K562 (cell line): ENCODE results near the gene SNAPC2. TPM values are rescaled to one million over a fixed set of nuclear protein-coding genes. Genes with fewer than 3 reads are reported as not detected.

Experiments used
- CC2D1A ChIP-seq: fragments of 450-650 bp; IDR thresholded peaks from 2 replicates; pipeline ENCODE4 v1.6.1; 2017; ENCODE audit warnings: mild to moderate bottlenecking
- CCNT2 ChIP-seq: IDR thresholded peaks from 2 replicates; pipeline ENCODE4 v1.6.1; 2011; ENCODE audit warnings: borderline replicate concordance, low read depth, mild to moderate bottlenecking, moderate library complexity, mixed read lengths, low read length; ENCODE audit not compliant: insufficient read length; ENCODE audit errors: extremely low read depth
- HNRNPL ChIP-seq: fragments of 200-400 bp; formaldehyde crosslinking; IDR thresholded peaks from 2 replicates; pipeline ENCODE4 v1.6.1; 2017; ENCODE audit warnings: low read depth, mild to moderate bottlenecking, low read length
- NFYB ChIP-seq: IDR thresholded peaks from 2 replicates; pipeline ENCODE4 v1.6.1; 2011; ENCODE audit warnings: mild to moderate bottlenecking, moderate library complexity; ENCODE audit not compliant: insufficient read length; ENCODE audit errors: extremely low read depth
- PHF21A ChIP-seq: fragments of 450-650 bp; IDR thresholded peaks from 2 replicates; pipeline ENCODE4 v1.6.1; 2017; ENCODE audit warnings: low read depth, borderline replicate concordance
- PHF8 ChIP-seq: fragments of 200-600 bp; sonication (generic); IDR thresholded peaks from 2 replicates; pipeline ENCODE4 v1.6.1; 2012; ENCODE audit warnings: mixed run types, mild to moderate bottlenecking, inconsistent platforms, low read length, moderate library complexity, borderline replicate concordance
- SP2 ChIP-seq: IDR thresholded peaks from 2 replicates; pipeline ENCODE4 v1.6.1; 2011; ENCODE audit warnings: mild to moderate bottlenecking, low read depth, low read length, moderate library complexity; ENCODE audit not compliant: poor library complexity, severe bottlenecking; ENCODE audit errors: extremely low read depth
- ZFX ChIP-seq: sonication (generic); formaldehyde crosslinking; IDR thresholded peaks from 2 replicates; pipeline ENCODE4 v1.8.0; 2022; ENCODE audit warnings: mild to moderate bottlenecking, missing genetic modification reagents, moderate library complexity
- ZNF224 ChIP-seq: sonication (generic); formaldehyde crosslinking; IDR thresholded peaks from 2 replicates; pipeline ENCODE4 v1.8.0; 2022; ENCODE audit warnings: mild to moderate bottlenecking, missing genetic modification reagents
- polyA plus RNA-seq, 8 experiments: library from polyadenylated mRNA; depleted of rRNA in 4 of 8; stranded (reverse) in 5 of 8; unstranded in 3 of 8; fragments of >200 nt; fragmentation: Nextera tagmentation in 2 of 8; fragmentation: Illumina TruSeq in 1 of 8; extraction: Ambion mirVana in 2 of 8; extraction: Trizol in 1 of 8; gene quantifications; 2 replicates each; pipeline versions ENCODE4 v1.2.1 to v1.2.3, GENCODE V29; 2011 to 2014; ENCODE audit warnings: inconsistent platforms in 1 of 8, missing spikeins in 1 of 8
- total RNA-seq, 7 experiments: library from RNA; depleted of rRNA in 6 of 7; stranded (reverse); fragments of >200 nt in 6 of 7; fragmentation: Illumina TruSeq in 2 of 7; extraction: Trizol in 2 of 7; gene quantifications; 2 replicates each; pipeline versions ENCODE4 v1.2.1 to v1.2.3, GENCODE V29; 2011 to 2021; ENCODE audit warnings: low replicate concordance in 1 of 7
- TF ChIP-seq, protein P1 (sequence below): sonication (generic); formaldehyde crosslinking; IDR thresholded peaks from 2 replicates; pipeline ENCODE4 v1.8.0; 2022; ENCODE audit warnings: mild to moderate bottlenecking, missing genetic modification reagents
- TF ChIP-seq, protein P2 (sequence below): fragments of 450-650 bp; IDR thresholded peaks from 2 replicates; pipeline ENCODE4 v1.6.1; 2016; ENCODE audit warnings: missing biosample characterization, missing genetic modification characterization
- TF ChIP-seq, protein P3 (sequence below): IDR thresholded peaks from 3 replicates; pipeline ENCODE4 v1.6.1; 2011; ENCODE audit warnings: borderline replicate concordance, mild to moderate bottlenecking; ENCODE audit not compliant: insufficient read length, insufficient read depth
- TF ChIP-seq, protein P4 (sequence below): sonication (generic); formaldehyde crosslinking; IDR thresholded peaks from 2 replicates; pipeline ENCODE4 v1.8.0; 2022; ENCODE audit warnings: missing genetic modification reagents, mild to moderate bottlenecking, moderate library complexity, borderline replicate concordance
- TF ChIP-seq, protein P5 (sequence below), 2 experiments: IDR thresholded peaks; 2 replicates each; pipeline ENCODE4 v1.6.1; 2011; ENCODE audit warnings: borderline replicate concordance in 1 of 2, control low read depth in 1 of 2, low read depth in 1 of 2, low read length in 1 of 2, mild to moderate bottlenecking in 1 of 2, mixed read lengths in 1 of 2, moderate library complexity in 1 of 2; ENCODE audit not compliant: insufficient read depth in 1 of 2, insufficient read length in 1 of 2, poor library complexity in 1 of 2, severe bottlenecking in 1 of 2; ENCODE audit errors: extremely low read depth in 1 of 2
- TF ChIP-seq, protein P6 (sequence below): fragments of 250-450 bp; sonication (Bioruptor Pico); IDR thresholded peaks from 2 replicates; pipeline ENCODE4 v1.8.0; 2022; ENCODE audit warnings: moderate library complexity, mild to moderate bottlenecking, inconsistent platforms

The SNAPC2 gene
- total and polyA plus RNA-seq, 9 of the 15 experiments (the other 6 are each of a cell fraction or from before 2014, with no cell fraction given): 0.59 to 45.1 (median 15.3) TPM

DNA sequence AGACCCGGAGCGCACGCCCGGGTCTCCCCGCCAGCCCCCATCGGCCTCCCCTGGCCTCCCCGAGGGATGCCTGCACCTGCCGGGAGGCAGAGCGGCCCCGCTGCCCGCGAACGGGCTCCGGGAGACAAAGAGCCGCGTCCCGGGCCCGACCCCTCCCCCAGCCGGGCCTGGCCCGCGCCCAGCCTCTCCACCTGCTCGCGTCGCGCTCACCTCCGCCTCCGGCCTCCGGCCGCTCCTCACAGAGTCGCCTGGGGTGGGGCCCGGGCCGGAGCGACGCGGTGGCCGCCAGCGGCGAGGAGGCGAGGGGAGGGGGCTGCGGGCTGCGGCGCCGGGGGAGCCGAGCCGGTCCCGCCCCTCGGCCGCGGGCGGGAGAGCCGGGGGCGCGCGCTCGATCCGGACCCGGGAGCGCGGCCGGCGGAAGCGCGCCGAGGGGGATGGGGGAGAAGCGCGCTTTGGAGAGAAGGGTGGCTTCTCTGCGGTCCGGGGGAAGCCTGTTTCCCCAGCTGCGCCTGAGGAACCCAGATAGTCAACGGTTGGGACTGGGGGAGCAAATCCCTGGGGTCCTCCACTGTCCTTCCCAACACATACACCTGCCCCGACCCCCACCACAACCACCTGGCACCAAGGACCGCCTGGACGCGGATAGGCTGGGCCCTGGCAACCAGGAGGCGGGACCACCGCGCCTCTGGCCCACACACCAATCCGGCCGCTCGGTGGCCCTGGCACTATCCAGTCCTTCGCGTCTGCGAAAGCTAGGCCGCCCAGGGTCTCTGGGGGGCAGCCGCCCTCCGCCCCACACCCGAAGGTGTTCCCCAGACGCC lies 45.9 kb upstream of the SNAPC2 start, which contains the start of gene PRR36 (continued):
- TF ChIP-seq, protein P1, sequence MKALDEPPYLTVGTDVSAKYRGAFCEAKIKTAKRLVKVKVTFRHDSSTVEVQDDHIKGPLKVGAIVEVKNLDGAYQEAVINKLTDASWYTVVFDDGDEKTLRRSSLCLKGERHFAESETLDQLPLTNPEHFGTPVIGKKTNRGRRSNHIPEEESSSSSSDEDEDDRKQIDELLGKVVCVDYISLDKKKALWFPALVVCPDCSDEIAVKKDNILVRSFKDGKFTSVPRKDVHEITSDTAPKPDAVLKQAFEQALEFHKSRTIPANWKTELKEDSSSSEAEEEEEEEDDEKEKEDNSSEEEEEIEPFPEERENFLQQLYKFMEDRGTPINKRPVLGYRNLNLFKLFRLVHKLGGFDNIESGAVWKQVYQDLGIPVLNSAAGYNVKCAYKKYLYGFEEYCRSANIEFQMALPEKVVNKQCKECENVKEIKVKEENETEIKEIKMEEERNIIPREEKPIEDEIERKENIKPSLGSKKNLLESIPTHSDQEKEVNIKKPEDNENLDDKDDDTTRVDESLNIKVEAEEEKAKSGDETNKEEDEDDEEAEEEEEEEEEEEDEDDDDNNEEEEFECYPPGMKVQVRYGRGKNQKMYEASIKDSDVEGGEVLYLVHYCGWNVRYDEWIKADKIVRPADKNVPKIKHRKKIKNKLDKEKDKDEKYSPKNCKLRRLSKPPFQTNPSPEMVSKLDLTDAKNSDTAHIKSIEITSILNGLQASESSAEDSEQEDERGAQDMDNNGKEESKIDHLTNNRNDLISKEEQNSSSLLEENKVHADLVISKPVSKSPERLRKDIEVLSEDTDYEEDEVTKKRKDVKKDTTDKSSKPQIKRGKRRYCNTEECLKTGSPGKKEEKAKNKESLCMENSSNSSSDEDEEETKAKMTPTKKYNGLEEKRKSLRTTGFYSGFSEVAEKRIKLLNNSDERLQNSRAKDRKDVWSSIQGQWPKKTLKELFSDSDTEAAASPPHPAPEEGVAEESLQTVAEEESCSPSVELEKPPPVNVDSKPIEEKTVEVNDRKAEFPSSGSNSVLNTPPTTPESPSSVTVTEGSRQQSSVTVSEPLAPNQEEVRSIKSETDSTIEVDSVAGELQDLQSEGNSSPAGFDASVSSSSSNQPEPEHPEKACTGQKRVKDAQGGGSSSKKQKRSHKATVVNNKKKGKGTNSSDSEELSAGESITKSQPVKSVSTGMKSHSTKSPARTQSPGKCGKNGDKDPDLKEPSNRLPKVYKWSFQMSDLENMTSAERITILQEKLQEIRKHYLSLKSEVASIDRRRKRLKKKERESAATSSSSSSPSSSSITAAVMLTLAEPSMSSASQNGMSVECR (CRISPR knock-in tag): no peak
- TF ChIP-seq, protein P2, sequence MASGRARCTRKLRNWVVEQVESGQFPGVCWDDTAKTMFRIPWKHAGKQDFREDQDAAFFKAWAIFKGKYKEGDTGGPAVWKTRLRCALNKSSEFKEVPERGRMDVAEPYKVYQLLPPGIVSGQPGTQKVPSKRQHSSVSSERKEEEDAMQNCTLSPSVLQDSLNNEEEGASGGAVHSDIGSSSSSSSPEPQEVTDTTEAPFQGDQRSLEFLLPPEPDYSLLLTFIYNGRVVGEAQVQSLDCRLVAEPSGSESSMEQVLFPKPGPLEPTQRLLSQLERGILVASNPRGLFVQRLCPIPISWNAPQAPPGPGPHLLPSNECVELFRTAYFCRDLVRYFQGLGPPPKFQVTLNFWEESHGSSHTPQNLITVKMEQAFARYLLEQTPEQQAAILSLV (tag): no peak
- TF ChIP-seq PHF21A (no peak), ZFX (CRISPR knock-in tag) (peak; percentile 32; the same call in 1 of the 2 replicates), ZNF224 (CRISPR knock-in tag) (no peak), NFYB (peak; percentile 33), PHF8 (peak; percentile 14; the same call in 1 of the 2 replicates), CC2D1A (peak; percentile 98), CCNT2 (no peak), HNRNPL (no peak), SP2 (peak; percentile 22)
- TF ChIP-seq, protein P3, sequence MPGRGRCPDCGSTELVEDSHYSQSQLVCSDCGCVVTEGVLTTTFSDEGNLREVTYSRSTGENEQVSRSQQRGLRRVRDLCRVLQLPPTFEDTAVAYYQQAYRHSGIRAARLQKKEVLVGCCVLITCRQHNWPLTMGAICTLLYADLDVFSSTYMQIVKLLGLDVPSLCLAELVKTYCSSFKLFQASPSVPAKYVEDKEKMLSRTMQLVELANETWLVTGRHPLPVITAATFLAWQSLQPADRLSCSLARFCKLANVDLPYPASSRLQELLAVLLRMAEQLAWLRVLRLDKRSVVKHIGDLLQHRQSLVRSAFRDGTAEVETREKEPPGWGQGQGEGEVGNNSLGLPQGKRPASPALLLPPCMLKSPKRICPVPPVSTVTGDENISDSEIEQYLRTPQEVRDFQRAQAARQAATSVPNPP: no peak
- TF ChIP-seq, protein P4, sequence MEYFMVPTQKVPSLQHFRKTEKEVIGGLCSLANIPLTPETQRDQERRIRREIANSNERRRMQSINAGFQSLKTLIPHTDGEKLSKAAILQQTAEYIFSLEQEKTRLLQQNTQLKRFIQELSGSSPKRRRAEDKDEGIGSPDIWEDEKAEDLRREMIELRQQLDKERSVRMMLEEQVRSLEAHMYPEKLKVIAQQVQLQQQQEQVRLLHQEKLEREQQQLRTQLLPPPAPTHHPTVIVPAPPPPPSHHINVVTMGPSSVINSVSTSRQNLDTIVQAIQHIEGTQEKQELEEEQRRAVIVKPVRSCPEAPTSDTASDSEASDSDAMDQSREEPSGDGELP: no peak
- TF ChIP-seq, protein P5, sequence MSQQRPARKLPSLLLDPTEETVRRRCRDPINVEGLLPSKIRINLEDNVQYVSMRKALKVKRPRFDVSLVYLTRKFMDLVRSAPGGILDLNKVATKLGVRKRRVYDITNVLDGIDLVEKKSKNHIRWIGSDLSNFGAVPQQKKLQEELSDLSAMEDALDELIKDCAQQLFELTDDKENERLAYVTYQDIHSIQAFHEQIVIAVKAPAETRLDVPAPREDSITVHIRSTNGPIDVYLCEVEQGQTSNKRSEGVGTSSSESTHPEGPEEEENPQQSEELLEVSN (IDR thresholded peaks at IDR 0.05; ENCODE audit: borderline replicate concordance in 1 of 2, extremely low read depth in 1 of 2, insufficient read depth in 1 of 2, insufficient read length in 1 of 2, low read depth in 1 of 2, low read length in 1 of 2, poor library complexity in 1 of 2, severe bottlenecking in 1 of 2): peak in 1 of 2 experiments; percentile 64
- TF ChIP-seq, protein P6, sequence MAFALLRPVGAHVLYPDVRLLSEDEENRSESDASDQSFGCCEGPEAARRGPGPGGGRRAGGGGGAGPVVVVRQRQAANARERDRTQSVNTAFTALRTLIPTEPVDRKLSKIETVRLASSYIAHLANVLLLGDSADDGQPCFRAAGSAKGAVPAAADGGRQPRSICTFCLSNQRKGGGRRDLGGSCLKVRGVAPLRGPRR (CRISPR knock-in tag): no peak
